SK-N-SH (cell line): ENCODE data around the gene TBC1D3I.

Experiments used
- CTCF ChIP-seq: fragments of 200-600 bp; sonication (generic); IDR thresholded peaks from 2 replicates; pipeline ENCODE4 v1.6.1; 2017; ENCODE audit warnings: antibody characterized with exemption, mild to moderate bottlenecking, moderate library complexity
- EP300 ChIP-seq, 2 experiments: IDR thresholded peaks; 2 replicates each; pipeline versions ENCODE4 v1.4.0 to v1.6.1; 2012; ENCODE audit warnings: borderline replicate concordance in 1 of 2, low read depth in 1 of 2, low read length in 1 of 2
- FOXJ3 ChIP-seq: sonication (generic); formaldehyde crosslinking; IDR thresholded peaks from 2 replicates; pipeline ENCODE4 v1.5.1; 2020; ENCODE audit warnings: mild to moderate bottlenecking, missing genetic modification reagents
- GABPA ChIP-seq: IDR thresholded peaks from 2 replicates; pipeline ENCODE4 v1.4.0; 2012; ENCODE audit warnings: low read depth, mild to moderate bottlenecking
- JUND ChIP-seq: IDR thresholded peaks from 2 replicates; pipeline ENCODE4 v1.4.0; 2012
- MAX ChIP-seq: IDR thresholded peaks from 2 replicates; pipeline ENCODE4 v1.4.0; 2012; ENCODE audit warnings: low read depth
- PBX3 ChIP-seq: IDR thresholded peaks from 2 replicates; pipeline ENCODE4; 2012
- POLR2AphosphoS5 ChIP-seq: IDR thresholded peaks from 2 replicates; pipeline ENCODE4 v1.6.1; 2012; ENCODE audit warnings: low read depth, low read length
- RAD21 ChIP-seq: IDR thresholded peaks from 2 replicates; pipeline ENCODE4 v1.6.1; 2012; ENCODE audit warnings: mild to moderate bottlenecking, low read length
- REST ChIP-seq: IDR thresholded peaks from 2 replicates; pipeline ENCODE4 v1.6.1; 2012; ENCODE audit warnings: mild to moderate bottlenecking, low read depth, low read length, moderate library complexity
- RFX5 ChIP-seq: IDR thresholded peaks from 2 replicates; pipeline ENCODE4 v1.6.1; 2012; ENCODE audit warnings: mild to moderate bottlenecking, improper control_type of control experiment, low read length
- RXRA ChIP-seq: IDR thresholded peaks from 2 replicates; pipeline ENCODE4 v1.4.0; 2012; ENCODE audit warnings: low read depth, mild to moderate bottlenecking, borderline replicate concordance
- TAF1 ChIP-seq: IDR thresholded peaks from 2 replicates; pipeline ENCODE4 v1.6.1; 2012; ENCODE audit warnings: low read depth, mild to moderate bottlenecking, low read length, moderate library complexity, borderline replicate concordance
- USF2 ChIP-seq: fragments of 150-350 bp; IDR thresholded peaks from 2 replicates; pipeline ENCODE4 v1.6.1; 2017; ENCODE audit warnings: antibody characterized with exemption, low read length, low read depth, borderline replicate concordance

- TF ChIP-seq RAD21 (no peak), EP300 (IDR thresholded peaks at IDR 0.05; ENCODE audit: borderline replicate concordance in 1 of 2, low read depth in 1 of 2, low read length in 1 of 2) (no peak), CTCF (no peak), PBX3 (no peak), GABPA (no peak), FOXJ3 (no peak), POLR2AphosphoS5 (no peak), RFX5 (no peak), MAX (no peak), TAF1 (no peak), REST (no peak), USF2 (no peak), JUND (no peak), RXRA (no peak)
Observed at GRCh38 chr17:36212272-36212605, 52.1 kb downstream of the TBC1D3I start.
